CD4-positive, alpha-beta T cell (primary cell): ENCODE measurements around the gene STYK1. TPM values are rescaled to one million over a fixed set of nuclear protein-coding genes. Genes with fewer than 3 reads are reported as not detected.

ENCODE experiments used
- ATAC-seq: fragments of 200-7000 bp; cut with Tn5 transposase; one replicate; pipeline ENCODE4 v1.10.0; 2022; ENCODE audit warnings: mild to moderate bottlenecking; ENCODE audit not compliant: poor library complexity
- CTCF ChIA-PET: fragments of 350-600 bp; sonication (Branson Sonifier 250); formaldehyde crosslinking; loops from one replicate; lab custom pipeline; 2021; ENCODE audit warnings: antibody characterized with exemption, inconsistent platforms; lab: Charles Lee
- POLR2A ChIA-PET: fragments of 350-600 bp; sonication (Branson Sonifier 250); formaldehyde crosslinking; loops from one replicate; lab custom pipeline; 2021; ENCODE audit warnings: antibody characterized with exemption, inconsistent platforms; lab: Charles Lee
- DNase-seq, 14 experiments: peaks; one replicate each; pipeline ENCODE4 v3.0.0-alpha.2; 2013 to 2020; ENCODE audit warnings: mixed read lengths in 2 of 14
- H3K27ac ChIP-seq, 2 donors: one replicate each; pipeline versions ENCODE4 v1.5.1 to v1.7.0; 2013; ENCODE audit warnings: low read length in 2 of 2, low read depth in 1 of 2, mild to moderate bottlenecking in 1 of 2
- H3K27me3 ChIP-seq, 2 experiments: 1 replicate in 1 of 2; 2 replicates in 1 of 2; pipeline versions ENCODE4 v1.6.1 to v1.7.0; 2013; ENCODE audit warnings: low read length in 2 of 2, control low read depth in 1 of 2, mild to moderate bottlenecking in 1 of 2, moderate library complexity in 1 of 2; ENCODE audit not compliant: insufficient read depth in 2 of 2, control insufficient read depth in 1 of 2
- H3K36me3 ChIP-seq: one replicate; pipeline ENCODE4 v1.6.1; 2013; ENCODE audit warnings: low read length, control low read depth; ENCODE audit not compliant: insufficient read depth
- H3K4me1 ChIP-seq: one replicate; pipeline ENCODE4 v1.6.1; 2013; ENCODE audit warnings: low read length, control low read depth; ENCODE audit not compliant: insufficient read depth
- H3K4me3 ChIP-seq: one replicate; pipeline ENCODE4 v1.5.1; 2013; ENCODE audit warnings: mild to moderate bottlenecking, low read length, moderate library complexity
- H3K9me3 ChIP-seq, 2 experiments: 1 replicate in 1 of 2; 2 replicates in 1 of 2; pipeline versions ENCODE4 v1.6.1 to v1.7.0; 2013; ENCODE audit warnings: low read length in 2 of 2, mild to moderate bottlenecking in 2 of 2, control low read depth in 1 of 2, moderate library complexity in 1 of 2; ENCODE audit not compliant: control insufficient read depth in 1 of 2, insufficient read depth in 1 of 2
- H3K27ac Mint-ChIP-seq: one replicate; pipeline ENCODE4 v1.8.0; 2020; ENCODE audit warnings: mixed read lengths
- H3K27me3 Mint-ChIP-seq: one replicate; pipeline ENCODE4 v1.8.0; 2021; ENCODE audit warnings: mixed read lengths
- H3K36me3 Mint-ChIP-seq: one replicate; pipeline ENCODE4 v1.8.0; 2021; ENCODE audit warnings: low read depth, mixed read lengths
- H3K4me1 Mint-ChIP-seq: one replicate; pipeline ENCODE4 v1.8.0; 2021; ENCODE audit warnings: low read depth, mixed read lengths
- H3K4me3 Mint-ChIP-seq: one replicate; pipeline ENCODE4 v1.8.0; 2020; ENCODE audit warnings: mild to moderate bottlenecking, mixed read lengths
- H3K9me3 Mint-ChIP-seq: one replicate; pipeline ENCODE4 v1.8.0; 2020; ENCODE audit warnings: mixed read lengths
- intact Hi-C, 2 experiments: fragments of 100-400 bp; cut with DNase I in 1 of 2; cut with micrococcal nuclease in 1 of 2; formaldehyde crosslinking; loops; one replicate each; pipeline versions ENCODE4 v1.15.1 to v1.9.0; 2023 to 2025; cut with DNase I, micrococcal nuclease
- total RNA-seq, 174 experiments: library from RNA in 2 of 174; stranded (reverse) in 2 of 174; gene quantifications; one replicate each; pipeline ENCODE4 v1.2.3 and lab custom pipeline; 2021 to 2026
- TF ChIP-seq, protein P1 (sequence below): fragments of 200-600 bp; IDR thresholded peaks from one replicate; pipeline ENCODE4 v1.8.0; 2022; ENCODE audit warnings: antibody characterized with exemption, mild to moderate bottlenecking

Gene STYK1
- total RNA-seq, 2 experiments from 2014 or later = not detected

DNA sequence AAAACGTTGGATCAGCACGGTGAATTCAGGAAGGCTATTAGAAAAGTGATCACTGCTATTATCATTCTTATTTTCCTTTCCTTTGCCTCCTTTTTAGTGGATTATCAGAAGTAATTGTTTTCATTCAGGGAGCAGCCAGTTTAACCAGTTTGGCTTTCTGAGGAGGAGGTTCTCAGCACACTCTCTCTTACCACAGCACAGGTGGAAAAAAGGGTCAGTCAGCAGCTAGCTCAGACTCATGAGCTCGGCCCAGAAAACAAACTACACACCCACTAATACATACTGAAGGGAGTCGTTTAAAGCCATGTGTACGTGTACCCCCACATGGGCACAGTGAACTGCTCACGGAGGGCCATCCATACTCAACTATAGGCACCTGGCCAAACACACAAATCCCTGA lies 37.2 kb downstream of the STYK1 start:
- intact Hi-C loops = no loop called here
- peaks cover 12% of the 10 kb centered on the region for H3K27me3 Mint-ChIP-seq
- Histone ChIP-seq H3K36me3 (no peaks in the 10 kb centered on the region), H3K9me3 (no peaks in the 10 kb centered on the region), H3K4me1 (no peaks in the 10 kb centered on the region), H3K4me3 (no peak overlapping the region), H3K27ac (no peak overlapping the region), H3K27me3 (no peaks in the 10 kb centered on the region)
- H3K9me3 Mint-ChIP-seq = no peaks in the 10 kb centered on the region
- CTCF ChIA-PET = no interaction called here
- no peak overlapping the region for H3K4me3 Mint-ChIP-seq
- H3K4me1 Mint-ChIP-seq = no peaks in the 10 kb centered on the region
- DNase-seq = no peak
- POLR2A ChIA-PET = no interaction called here
- no peaks in the 10 kb centered on the region for H3K36me3 Mint-ChIP-seq
- ATAC-seq = no peak
- TF ChIP-seq, protein P1, sequence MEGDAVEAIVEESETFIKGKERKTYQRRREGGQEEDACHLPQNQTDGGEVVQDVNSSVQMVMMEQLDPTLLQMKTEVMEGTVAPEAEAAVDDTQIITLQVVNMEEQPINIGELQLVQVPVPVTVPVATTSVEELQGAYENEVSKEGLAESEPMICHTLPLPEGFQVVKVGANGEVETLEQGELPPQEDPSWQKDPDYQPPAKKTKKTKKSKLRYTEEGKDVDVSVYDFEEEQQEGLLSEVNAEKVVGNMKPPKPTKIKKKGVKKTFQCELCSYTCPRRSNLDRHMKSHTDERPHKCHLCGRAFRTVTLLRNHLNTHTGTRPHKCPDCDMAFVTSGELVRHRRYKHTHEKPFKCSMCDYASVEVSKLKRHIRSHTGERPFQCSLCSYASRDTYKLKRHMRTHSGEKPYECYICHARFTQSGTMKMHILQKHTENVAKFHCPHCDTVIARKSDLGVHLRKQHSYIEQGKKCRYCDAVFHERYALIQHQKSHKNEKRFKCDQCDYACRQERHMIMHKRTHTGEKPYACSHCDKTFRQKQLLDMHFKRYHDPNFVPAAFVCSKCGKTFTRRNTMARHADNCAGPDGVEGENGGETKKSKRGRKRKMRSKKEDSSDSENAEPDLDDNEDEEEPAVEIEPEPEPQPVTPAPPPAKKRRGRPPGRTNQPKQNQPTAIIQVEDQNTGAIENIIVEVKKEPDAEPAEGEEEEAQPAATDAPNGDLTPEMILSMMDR = no peak
- H3K27ac Mint-ChIP-seq = no peak overlapping the region

DNA sequence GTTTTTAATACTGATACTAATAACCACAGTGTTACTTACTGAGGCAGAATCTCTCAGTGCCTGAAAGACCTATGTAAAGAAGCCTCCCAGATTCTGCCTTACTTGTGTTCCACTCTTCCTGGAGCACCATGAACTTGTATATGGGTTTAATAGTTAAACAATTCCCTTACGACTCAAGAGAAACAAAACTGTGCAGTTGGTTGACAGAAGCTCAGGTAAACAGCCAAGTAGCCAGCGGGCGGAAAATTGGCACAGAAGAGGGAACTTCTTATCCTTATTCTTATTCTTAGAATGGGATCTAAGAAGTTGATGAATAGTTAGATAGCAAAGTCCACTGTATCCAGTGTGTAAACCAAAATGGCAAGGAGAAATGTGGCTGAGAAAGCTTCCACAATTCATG lies 37.7 kb downstream of the STYK1 start:
- Histone ChIP-seq H3K4me1 (no peaks in the 10 kb centered on the region), H3K36me3 (no peaks in the 10 kb centered on the region), H3K27me3 (no peaks in the 10 kb centered on the region), H3K27ac (no peak overlapping the region), H3K4me3 (no peak overlapping the region), H3K9me3 (no peaks in the 10 kb centered on the region)
- TF ChIP-seq, protein P1 = no peak
- Mint-ChIP-seq H3K4me3 (no peak overlapping the region), H3K9me3 (no peaks in the 10 kb centered on the region), H3K27me3 (peaks cover 8% of the 10 kb centered on the region), H3K4me1 (no peaks in the 10 kb centered on the region), H3K36me3 (no peaks in the 10 kb centered on the region), H3K27ac (no peak overlapping the region)
- ChIA-PET CTCF (no interaction called here), POLR2A (no interaction called here)
- intact Hi-C loops = no loop called here
- DNase-seq (no peak), ATAC-seq (no peak)

DNA sequence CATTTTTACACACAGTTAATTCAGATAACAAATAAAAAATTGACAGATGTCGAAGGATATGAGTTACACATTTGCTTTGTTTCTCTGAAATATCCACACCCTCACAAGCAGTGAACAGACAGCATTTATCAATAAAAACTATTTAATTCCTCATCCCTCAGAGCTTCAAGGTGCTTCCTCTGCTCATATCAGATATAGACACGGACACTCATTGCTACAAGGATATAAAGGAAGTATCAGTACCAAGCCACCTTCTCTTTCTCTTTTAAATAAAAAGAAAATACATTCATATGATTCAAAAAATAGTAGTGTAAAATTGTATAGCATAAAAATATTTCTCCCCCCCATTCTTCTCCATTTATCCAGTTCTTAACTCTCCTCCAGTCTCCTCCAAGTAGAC lies 38.5 kb downstream of the STYK1 start:
- H3K4me1 ChIP-seq = no peaks in the 10 kb centered on the region
- H3K27ac ChIP-seq = no peak overlapping the region
- CTCF ChIA-PET = no interaction called here
- peaks cover 6% of the 10 kb centered on the region for H3K27me3 Mint-ChIP-seq
- no peaks in the 10 kb centered on the region for H3K36me3 ChIP-seq
- H3K9me3 Mint-ChIP-seq = no peaks in the 10 kb centered on the region
- TF ChIP-seq, protein P1 = no peak
- no peak overlapping the region for H3K4me3 Mint-ChIP-seq
- POLR2A ChIA-PET = no interaction called here
- intact Hi-C loops = no loop called here
- no peaks in the 10 kb centered on the region for H3K36me3 Mint-ChIP-seq
- ATAC-seq (no peak), DNase-seq (no peak)
- no peaks in the 10 kb centered on the region for H3K4me1 Mint-ChIP-seq
- no peak overlapping the region for H3K27ac Mint-ChIP-seq
- H3K4me3 ChIP-seq = no peak overlapping the region
- H3K9me3 ChIP-seq = no peaks in the 10 kb centered on the region
- no peaks in the 10 kb centered on the region for H3K27me3 ChIP-seq
